Measurements from ENCODE around the gene GPANK1. TPM values are rescaled to one million over a fixed set of nuclear protein-coding genes. Genes with fewer than 3 reads are reported as not detected.

Gene GPANK1
- total RNA-seq, 3 donors from 2014 or later (not counting 1 experiment from before 2014, with no cell fraction given) = 16.0 to 20.3 (median 18.2) TPM

DNA sequence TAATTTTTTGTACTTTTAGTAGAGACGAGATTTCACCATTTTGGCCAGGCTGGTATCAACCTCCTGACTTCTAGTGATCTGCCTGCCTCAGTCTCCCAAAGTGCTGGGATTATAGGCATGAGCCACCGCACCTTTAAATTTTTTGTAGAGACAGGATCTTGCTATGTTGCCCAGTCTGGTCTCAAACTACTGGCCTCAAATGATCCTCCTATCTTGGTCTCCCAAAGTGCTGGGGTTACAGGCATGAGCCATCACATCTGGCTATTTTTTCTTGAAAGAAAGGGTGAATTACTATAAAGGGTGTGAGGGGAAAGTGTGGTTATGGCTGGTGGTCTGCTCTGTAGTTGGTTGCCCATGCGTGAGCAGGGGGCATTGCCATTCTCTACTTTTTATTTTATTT lies 43.4 kb upstream of the GPANK1 start:
- DNase-seq (no peak), ATAC-seq (no peak)
- Mint-ChIP-seq H3K27me3 (ENCODE audit: low read depth in 2 of 2) (no peaks in the 10 kb centered on the region), H3K36me3 (no peaks in the 10 kb centered on the region), H3K9me3 (no peaks in the 10 kb centered on the region), H3K4me3 (no peak overlapping the region), H3K27ac (no peak overlapping the region), H3K4me1 (peaks cover 20% of the 10 kb centered on the region in 2 donors)
- intact Hi-C loops (cut with micrococcal nuclease) = no loop called here
- H3K36me3 ChIP-seq (ENCODE audit: control insufficient read depth, insufficient read depth, low read length) = no peaks in the 10 kb centered on the region
- H3K9me3 ChIP-seq (ENCODE audit: control insufficient read depth, insufficient read depth, low read length) = no peaks in the 10 kb centered on the region
- no peak overlapping the region for H3K4me3 ChIP-seq (ENCODE audit: low read length)
- WGBS (ENCODE audit: insufficient coverage) = 95% methylated on average over 2 of the region's 3 CpGs
- H3K4me1 ChIP-seq (ENCODE audit: control insufficient read depth, insufficient read depth, low read length) = peaks cover 22% of the 10 kb centered on the region
- TF ChIP-seq, protein P1, sequence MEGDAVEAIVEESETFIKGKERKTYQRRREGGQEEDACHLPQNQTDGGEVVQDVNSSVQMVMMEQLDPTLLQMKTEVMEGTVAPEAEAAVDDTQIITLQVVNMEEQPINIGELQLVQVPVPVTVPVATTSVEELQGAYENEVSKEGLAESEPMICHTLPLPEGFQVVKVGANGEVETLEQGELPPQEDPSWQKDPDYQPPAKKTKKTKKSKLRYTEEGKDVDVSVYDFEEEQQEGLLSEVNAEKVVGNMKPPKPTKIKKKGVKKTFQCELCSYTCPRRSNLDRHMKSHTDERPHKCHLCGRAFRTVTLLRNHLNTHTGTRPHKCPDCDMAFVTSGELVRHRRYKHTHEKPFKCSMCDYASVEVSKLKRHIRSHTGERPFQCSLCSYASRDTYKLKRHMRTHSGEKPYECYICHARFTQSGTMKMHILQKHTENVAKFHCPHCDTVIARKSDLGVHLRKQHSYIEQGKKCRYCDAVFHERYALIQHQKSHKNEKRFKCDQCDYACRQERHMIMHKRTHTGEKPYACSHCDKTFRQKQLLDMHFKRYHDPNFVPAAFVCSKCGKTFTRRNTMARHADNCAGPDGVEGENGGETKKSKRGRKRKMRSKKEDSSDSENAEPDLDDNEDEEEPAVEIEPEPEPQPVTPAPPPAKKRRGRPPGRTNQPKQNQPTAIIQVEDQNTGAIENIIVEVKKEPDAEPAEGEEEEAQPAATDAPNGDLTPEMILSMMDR (IDR thresholded peaks at IDR 0.05) = no peak
- H3K27ac ChIP-seq (ENCODE audit: low read length) = no peak overlapping the region
- H3K27me3 ChIP-seq (ENCODE audit: control insufficient read depth, insufficient read depth, low read length) = no peaks in the 10 kb centered on the region

DNA sequence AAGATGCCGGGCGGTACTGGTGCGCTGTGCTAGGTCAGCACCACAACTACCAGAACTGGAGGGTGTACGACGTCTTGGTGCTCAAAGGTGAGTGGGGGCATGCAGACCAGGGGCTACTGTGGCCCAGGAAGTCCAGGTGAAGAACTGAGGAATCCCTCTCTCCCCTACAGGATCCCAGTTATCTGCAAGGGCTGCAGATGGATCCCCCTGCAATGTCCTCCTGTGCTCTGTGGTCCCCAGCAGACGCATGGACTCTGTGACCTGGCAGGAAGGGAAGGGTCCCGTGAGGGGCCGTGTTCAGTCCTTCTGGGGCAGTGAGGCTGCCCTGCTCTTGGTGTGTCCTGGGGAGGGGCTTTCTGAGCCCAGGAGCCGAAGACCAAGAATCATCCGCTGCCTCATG lies 42.9 kb upstream of the GPANK1 start:
- Histone ChIP-seq H3K4me3 (ENCODE audit: low read length) (no peak overlapping the region), H3K27me3 (ENCODE audit: control insufficient read depth, insufficient read depth, low read length) (no peaks in the 10 kb centered on the region), H3K36me3 (ENCODE audit: control insufficient read depth, insufficient read depth, low read length) (no peaks in the 10 kb centered on the region), H3K27ac (ENCODE audit: low read length) (no peak overlapping the region), H3K4me1 (ENCODE audit: control insufficient read depth, insufficient read depth, low read length) (peaks cover 22% of the 10 kb centered on the region), H3K9me3 (ENCODE audit: control insufficient read depth, insufficient read depth, low read length) (no peaks in the 10 kb centered on the region)
- intact Hi-C loops (cut with micrococcal nuclease) = no loop called here
- Mint-ChIP-seq H3K36me3 (no peaks in the 10 kb centered on the region), H3K4me3 (no peak overlapping the region), H3K27me3 (ENCODE audit: low read depth in 2 of 2) (no peaks in the 10 kb centered on the region), H3K4me1 (peaks cover 23% of the 10 kb centered on the region in 2 donors), H3K27ac (no peak overlapping the region), H3K9me3 (no peaks in the 10 kb centered on the region)
- no peak for DNase-seq
- ATAC-seq = no peak
- TF ChIP-seq, protein P1 (IDR thresholded peaks at IDR 0.05) = no peak
- 87% methylated on average over 10 of the region's 10 CpGs for WGBS (ENCODE audit: insufficient coverage)

DNA sequence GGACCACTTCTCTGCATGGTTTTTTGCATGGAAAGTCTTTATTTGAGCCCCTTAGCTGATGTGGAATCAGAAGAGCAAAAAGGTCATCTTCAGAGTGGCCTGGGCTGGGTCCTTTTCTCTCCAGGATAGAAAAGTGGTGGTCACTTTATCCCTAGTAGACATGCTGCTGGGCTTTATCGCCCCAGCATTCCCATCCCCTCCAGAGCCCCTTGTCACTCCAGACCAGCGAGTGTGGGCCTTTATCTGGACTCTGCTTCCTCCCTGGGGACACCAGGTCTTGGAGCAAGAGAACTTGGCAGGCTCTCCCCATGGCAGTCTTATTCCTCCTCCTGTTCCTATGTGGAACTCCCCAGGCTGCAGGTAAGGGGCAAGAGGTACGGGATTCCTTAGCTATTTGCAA lies 41.8 kb upstream of the GPANK1 start, which contains the start of gene LY6G6F:
TSS of gene LY6G6F (plus strand) at position 268 of the 400 bp plus-strand sequence. CDS start at position 309, 41 bp downstream.
- Mint-ChIP-seq H3K36me3 (no peaks in the 10 kb centered on the region), H3K4me1 (peaks cover 26 to 28% of the 10 kb centered on the region in 2 donors), H3K4me3 (no peak within 1 kb of the TSS), H3K9me3 (no peaks in the 10 kb centered on the region), H3K27ac (no peak within 1 kb of the TSS), H3K27me3 (ENCODE audit: low read depth in 2 of 2) (no peaks in the 10 kb centered on the region)
- intact Hi-C loops (cut with micrococcal nuclease) = no loop called here
- 90% methylated on average over 2 of the region's 3 CpGs for WGBS (ENCODE audit: insufficient coverage)
- H3K27me3 ChIP-seq (ENCODE audit: control insufficient read depth, insufficient read depth, low read length) = no peaks in the 10 kb centered on the region
- ATAC-seq (no peak), DNase-seq (no peak)
- H3K4me1 ChIP-seq (ENCODE audit: control insufficient read depth, insufficient read depth, low read length) = peaks cover 32% of the 10 kb centered on the region
- no peaks in the 10 kb centered on the region for H3K9me3 ChIP-seq (ENCODE audit: control insufficient read depth, insufficient read depth, low read length)
- no peak within 1 kb of the TSS for H3K4me3 ChIP-seq (ENCODE audit: low read length)
- TF ChIP-seq, protein P1 (IDR thresholded peaks at IDR 0.05) = no peak
- H3K36me3 ChIP-seq (ENCODE audit: control insufficient read depth, insufficient read depth, low read length) = peaks cover under 1% of the 10 kb centered on the region
- no peak within 1 kb of the TSS for H3K27ac ChIP-seq (ENCODE audit: low read length)

DNA sequence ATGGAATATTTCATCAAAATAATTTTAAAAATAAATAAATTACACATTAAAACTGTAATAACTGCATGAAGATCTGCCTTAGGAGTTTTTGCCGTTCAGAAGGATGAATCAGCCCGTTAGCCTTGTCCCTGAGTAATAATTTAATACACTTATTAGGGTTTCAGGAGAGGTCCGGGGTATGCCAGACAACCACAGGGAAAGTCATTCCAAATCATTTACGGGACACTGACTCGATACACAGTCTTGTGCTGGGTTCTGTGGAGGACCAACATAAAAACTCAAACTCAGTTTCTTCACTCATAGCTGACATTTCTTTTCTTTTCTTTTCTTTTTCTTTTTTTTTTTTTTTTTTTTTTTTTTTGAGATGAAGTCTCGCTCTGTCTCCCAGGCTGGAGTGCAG lies 41.1 kb upstream of the GPANK1 start:
- no peaks in the 10 kb centered on the region for H3K9me3 Mint-ChIP-seq
- Histone ChIP-seq H3K27ac (ENCODE audit: low read length) (no peak overlapping the region), H3K4me1 (ENCODE audit: control insufficient read depth, insufficient read depth, low read length) (peaks cover 32% of the 10 kb centered on the region), H3K36me3 (ENCODE audit: control insufficient read depth, insufficient read depth, low read length) (peaks cover 4% of the 10 kb centered on the region), H3K4me3 (ENCODE audit: low read length) (no peak overlapping the region), H3K9me3 (ENCODE audit: control insufficient read depth, insufficient read depth, low read length) (no peaks in the 10 kb centered on the region), H3K27me3 (ENCODE audit: control insufficient read depth, insufficient read depth, low read length) (no peaks in the 10 kb centered on the region)
- ATAC-seq = no peak
- DNase-seq = no peak
- H3K27me3 Mint-ChIP-seq (ENCODE audit: low read depth in 2 of 2) = no peaks in the 10 kb centered on the region
- no peak overlapping the region for H3K4me3 Mint-ChIP-seq
- H3K4me1 Mint-ChIP-seq = peaks cover 26 to 28% of the 10 kb centered on the region in 2 donors
- no peak overlapping the region for H3K27ac Mint-ChIP-seq
- TF ChIP-seq, protein P1 (IDR thresholded peaks at IDR 0.05) = no peak
- intact Hi-C loops (cut with micrococcal nuclease) = no loop called here
- H3K36me3 Mint-ChIP-seq = no peaks in the 10 kb centered on the region
- WGBS (ENCODE audit: insufficient coverage) = 91% methylated on average over 5 of the region's 6 CpGs
